H1 (cell line): ENCODE measurements around the gene ACCS. TPM values are rescaled to one million over a fixed set of nuclear protein-coding genes. Genes with fewer than 3 reads are reported as not detected.
A peak's percentile ranks its signal among the peaks of the same experiment; 100 is the strongest.

Experiments used
- CTCF ChIA-PET: fragments of 300-600 bp; sonication (Branson Sonifier 250); formaldehyde crosslinking; loops from one replicate; lab custom pipeline; 2021; ENCODE audit not compliant: partially characterized antibody; lab: Charles Lee
- POLR2A ChIA-PET: fragments of 300-600 bp; sonication (Branson Sonifier 250); formaldehyde crosslinking; loops from one replicate; lab custom pipeline; 2021; ENCODE audit warnings: inconsistent platforms; ENCODE audit not compliant: partially characterized antibody; lab: Charles Lee
- DNase-seq, 2 experiments: peaks; one replicate each; pipeline versions ENCODE4 v3.0.0 to v3.0.0-alpha.2; 2010 to 2022; ENCODE audit warnings: low spot score in 2 of 2, low read depth in 1 of 2, mixed read lengths in 1 of 2
- FAIRE-seq: peaks from 2 replicates; lab custom pipeline; 2011; peaks lifted over from hg19 to GRCh38; lab: Jason Lieb, UNC
- H2AFZ ChIP-seq: 2 replicates; pipeline ENCODE4 v1.8.1; 2012; ENCODE audit warnings: low read length, inconsistent platforms
- H2AK5ac ChIP-seq: 2 replicates; pipeline ENCODE4 v1.6.1; 2013; ENCODE audit warnings: low read depth, low read length
- H2BK120ac ChIP-seq: replicated peaks from 2 replicates; pipeline ENCODE3; 2013; ENCODE audit warnings: low read depth, low read length, inconsistent platforms
- H2BK12ac ChIP-seq: 2 replicates; pipeline ENCODE4 v1.6.1; 2013; ENCODE audit warnings: low read depth, low read length
- H2BK15ac ChIP-seq: 2 replicates; pipeline ENCODE4 v1.6.1; 2013; ENCODE audit warnings: low read length
- H2BK20ac ChIP-seq: 2 replicates; pipeline ENCODE4 v1.6.1; 2013; ENCODE audit warnings: low read length
- H2BK5ac ChIP-seq: 2 replicates; pipeline ENCODE4 v1.6.1; 2013; ENCODE audit warnings: low read depth, low read length
- H3K14ac ChIP-seq: 2 replicates; pipeline ENCODE4 v1.6.1; 2013; ENCODE audit warnings: inconsistent platforms; ENCODE audit not compliant: insufficient read length
- H3K18ac ChIP-seq: 2 replicates; pipeline ENCODE4 v1.6.1; 2013; ENCODE audit warnings: low read length; ENCODE audit errors: extremely low read depth
- H3K23ac ChIP-seq: 2 replicates; pipeline ENCODE4 v1.6.1; 2013; ENCODE audit warnings: inconsistent platforms; ENCODE audit not compliant: insufficient read length
- H3K23me2 ChIP-seq: 2 replicates; pipeline ENCODE4 v1.6.1; 2013; ENCODE audit warnings: low read depth, low read length
- H3K27ac ChIP-seq: 2 replicates; pipeline ENCODE4 v1.6.1; 2011; ENCODE audit warnings: low read depth, low read length, inconsistent platforms
- H3K27me3 ChIP-seq, 4 experiments: replicated peaks in 1 of 4; 1 replicate in 1 of 4; 2 replicates in 3 of 4; pipeline versions ENCODE4 v1.6.1 to v1.8.1; 2011 to 2013; ENCODE audit warnings: low read length in 3 of 4, mild to moderate bottlenecking in 3 of 4, inconsistent platforms in 2 of 4, mixed read lengths in 2 of 4, moderate library complexity in 1 of 4; ENCODE audit not compliant: control insufficient read depth in 3 of 4, insufficient read depth in 3 of 4; ENCODE audit errors: extremely low read depth in 1 of 4
- H3K36me3 ChIP-seq, 4 experiments: 2 replicates each; pipeline versions ENCODE4 v1.6.1 to v1.8.1; 2011 to 2013; ENCODE audit warnings: mild to moderate bottlenecking in 4 of 4, low read length in 3 of 4, moderate library complexity in 2 of 4, control low read depth in 1 of 4, inconsistent platforms in 1 of 4; ENCODE audit not compliant: insufficient read depth in 4 of 4, control insufficient read depth in 2 of 4
- H3K4ac ChIP-seq: replicated peaks from 2 replicates; pipeline ENCODE3; 2013; ENCODE audit warnings: low read length, low read depth, mixed read lengths, inconsistent platforms; ENCODE audit not compliant: insufficient read length
- H3K4me1 ChIP-seq, 4 experiments: replicated peaks in 1 of 4; 1 replicate in 1 of 4; 2 replicates in 3 of 4; pipeline versions ENCODE4 v1.6.1 to v1.8.1; 2011 to 2013; ENCODE audit warnings: low read length in 3 of 4, inconsistent platforms in 2 of 4, mixed read lengths in 1 of 4; ENCODE audit not compliant: insufficient read depth in 4 of 4, control insufficient read depth in 3 of 4
- H3K4me2 ChIP-seq, 2 experiments: 2 replicates each; pipeline versions ENCODE4 v1.6.1 to v1.8.1; 2011 to 2013; ENCODE audit warnings: low read depth in 2 of 2, low read length in 2 of 2, control low read depth in 1 of 2, inconsistent platforms in 1 of 2, mild to moderate bottlenecking in 1 of 2; ENCODE audit not compliant: insufficient read depth in 1 of 2
- H3K4me3 ChIP-seq, 4 experiments: fragments of 200-600, 300-600 bp in 1 of 4; sonication (generic), shearing (Covaris generic), sonication (Bioruptor Twin) in 1 of 4; 2 replicates each; pipeline versions ENCODE4 v1.5.1 to v1.8.1; 2011 to 2016; ENCODE audit warnings: low read length in 4 of 4, low read depth in 3 of 4, control low read depth in 2 of 4, inconsistent platforms in 2 of 4, mild to moderate bottlenecking in 2 of 4, mixed read lengths in 1 of 4, moderate library complexity in 1 of 4; ENCODE audit not compliant: insufficient read depth in 2 of 4; ENCODE audit errors: extremely low read depth in 1 of 4
- H3K56ac ChIP-seq: replicated peaks from 2 replicates; pipeline ENCODE3; 2013; ENCODE audit warnings: low read depth, mild to moderate bottlenecking, mixed read lengths, low read length, inconsistent platforms; ENCODE audit not compliant: insufficient read length
- H3K79me1 ChIP-seq: 2 replicates; pipeline ENCODE4 v1.6.1; 2013; ENCODE audit warnings: low read depth, low read length, control low read depth
- H3K79me2 ChIP-seq, 2 experiments: 2 replicates each; pipeline versions ENCODE4 v1.6.1 to v1.8.1; 2012 to 2013; ENCODE audit warnings: low read length in 2 of 2, mild to moderate bottlenecking in 2 of 2, inconsistent platforms in 1 of 2; ENCODE audit not compliant: insufficient read depth in 2 of 2, control insufficient read depth in 1 of 2
- H3K9ac ChIP-seq, 4 experiments: replicated peaks in 1 of 4; 1 replicate in 1 of 4; 2 replicates in 3 of 4; pipeline versions ENCODE4 v1.6.1 to v1.8.1; 2011 to 2013; ENCODE audit warnings: low read depth in 3 of 4, low read length in 3 of 4, control low read depth in 2 of 4, mild to moderate bottlenecking in 2 of 4, moderate library complexity in 2 of 4, inconsistent platforms in 1 of 4; ENCODE audit errors: extremely low read depth in 1 of 4
- H3K9me3 ChIP-seq, 2 experiments: 2 replicates each; pipeline versions ENCODE4 v1.6.1 to v1.8.1; 2012 to 2013; ENCODE audit warnings: mild to moderate bottlenecking in 2 of 2, moderate library complexity in 2 of 2, control low read depth in 1 of 2, inconsistent platforms in 1 of 2, low read depth in 1 of 2, low read length in 1 of 2, mixed read lengths in 1 of 2; ENCODE audit not compliant: insufficient read depth in 2 of 2
- H4K20me1 ChIP-seq, 2 experiments: replicated peaks in 1 of 2; 2 replicates each; pipeline versions ENCODE3 to v1.8.1; 2011 to 2013; ENCODE audit warnings: inconsistent platforms in 2 of 2, low read length in 2 of 2, mild to moderate bottlenecking in 1 of 2; ENCODE audit not compliant: insufficient read depth in 2 of 2, control insufficient read depth in 1 of 2
- H4K5ac ChIP-seq: 2 replicates; pipeline ENCODE4 v1.6.1; 2013; ENCODE audit warnings: low read length, low read depth, mixed read lengths, inconsistent platforms; ENCODE audit not compliant: insufficient read length
- H4K8ac ChIP-seq: 2 replicates; pipeline ENCODE4 v1.8.0; 2013; ENCODE audit warnings: mild to moderate bottlenecking, moderate library complexity, low read length, inconsistent platforms; ENCODE audit not compliant: insufficient read depth; ENCODE audit errors: extremely low read depth
- H4K91ac ChIP-seq: replicated peaks from 2 replicates; pipeline ENCODE3; 2013; ENCODE audit warnings: low read length, mixed read lengths, inconsistent platforms; ENCODE audit not compliant: insufficient read length
- CTCF ChIP-seq, 3 experiments: IDR thresholded peaks; 1 replicate in 2 of 3; 2 replicates in 1 of 3; pipeline versions ENCODE4 v1.5.1 to v1.6.1; 2011; ENCODE audit warnings: low read length in 3 of 3, mild to moderate bottlenecking in 3 of 3, inconsistent platforms in 2 of 3, low read depth in 1 of 3, moderate library complexity in 1 of 3; ENCODE audit not compliant: insufficient read depth in 1 of 3; ENCODE audit errors: control extremely low read depth in 1 of 3
- GABPA ChIP-seq: IDR thresholded peaks from 2 replicates; pipeline ENCODE4 v1.6.1; 2011; ENCODE audit warnings: mild to moderate bottlenecking, low read length, moderate library complexity, borderline replicate concordance; ENCODE audit not compliant: insufficient read depth
- HDAC6 ChIP-seq: IDR thresholded peaks from one replicate; pipeline ENCODE4 v1.7.1; 2012; ENCODE audit warnings: low read depth, mild to moderate bottlenecking, inconsistent platforms, low read length, moderate library complexity
- KDM1A ChIP-seq: fragments of 200-600, 300-600 bp; sonication (generic); IDR thresholded peaks from 2 replicates; pipeline ENCODE4 v1.7.1; 2016; ENCODE audit warnings: mild to moderate bottlenecking, low read length, borderline replicate concordance
- KDM5A ChIP-seq: fragments of 200-600 bp; IDR thresholded peaks from 2 replicates; pipeline ENCODE4 v1.7.1; 2012; ENCODE audit warnings: mild to moderate bottlenecking, low read length, inconsistent platforms, mixed read lengths
- RAD21 ChIP-seq, 2 experiments: IDR thresholded peaks in 1 of 2; conservative IDR thresholded peaks in 1 of 2; 2 replicates each; pipeline ENCODE4 v1.6.1; 2011; ENCODE audit warnings: low read depth in 2 of 2, low read length in 2 of 2, improper control_type of control experiment in 1 of 2, inconsistent platforms in 1 of 2, mild to moderate bottlenecking in 1 of 2, moderate library complexity in 1 of 2
- TBP ChIP-seq: IDR thresholded peaks from 2 replicates; pipeline ENCODE4 v1.6.1; 2011; ENCODE audit warnings: low read depth, low read length, improper control_type of control experiment
- WGBS, 2 experiments: shearing (Covaris generic) in 1 of 2; methylation state at CpG; one replicate each; pipeline versions ENCODE4 v1.1.6 to v1.1.7; 2013 to 2015; ENCODE audit warnings: low lambda C conversion rate in 2 of 2, mixed read lengths in 2 of 2, inconsistent platforms in 1 of 2, low coverage in 1 of 2, missing lambda C conversion rate in 1 of 2; ENCODE audit not compliant: insufficient replicate concordance in 2 of 2, insufficient coverage in 1 of 2, insufficient read length in 1 of 2; ENCODE audit errors: extremely low coverage in 1 of 2, missing lambda C conversion rate in 1 of 2; 5-methylcytosine and 5-hydroxymethylcytosine counted together
- polyA plus RNA-seq, 7 experiments: library from polyadenylated mRNA; depleted of rRNA in 3 of 7; stranded (reverse) in 5 of 7; unstranded in 2 of 7; fragments of >200 nt in 5 of 7; fragments of 200-250 nt in 2 of 7; gene quantifications; 1 replicate in 5 of 7; 2 replicates in 1 of 7; 4 replicates in 1 of 7; pipeline versions ENCODE4 v1.2.1 to v1.2.3, GENCODE V29; 2011 to 2013; ENCODE audit warnings: missing spikeins in 2 of 7, mixed read lengths in 2 of 7
- total RNA-seq: library from RNA; stranded (reverse); fragmentation: NEBNext Ultra II Directional; extraction: Animal tissue kit (Norgen Biotek cat#: 25700); gene quantifications from 2 replicates; pipeline ENCODE4 v1.2.1, GENCODE V29; 2021

The ACCS gene
- total and polyA plus RNA-seq, 2 of the 8 experiments (the other 6 are each of a cell fraction or from before 2014, with no cell fraction given), result 6.0 to 8.0 TPM

- no peaks in the 10 kb centered on the region for H3K23me2 ChIP-seq
- H2BK20ac ChIP-seq, result no peak overlapping the region
- no peak for FAIRE-seq
- H2BK12ac ChIP-seq, result no peak overlapping the region
- H3K4me1 ChIP-seq, result peaks cover 0 to 11% (median 4%) of the 10 kb centered on the region in 4 experiments; a peak in 6 of 7 replicates
- H3K79me1 ChIP-seq, result no peaks in the 10 kb centered on the region
- H3K79me2 ChIP-seq, result no peaks in the 10 kb centered on the region
- no peak overlapping the region for H4K5ac ChIP-seq
- H3K14ac ChIP-seq, result no peak overlapping the region
- no peak overlapping the region for H3K4me3 ChIP-seq
- peak in 1 of 2 experiments; percentile 23 for DNase-seq
- H3K9ac ChIP-seq, result no peak overlapping the region
- no peaks in the 10 kb centered on the region for H4K20me1 ChIP-seq
- no peaks in the 10 kb centered on the region for H3K27me3 ChIP-seq
- H3K9me3 ChIP-seq, result no peaks in the 10 kb centered on the region
- 0 out of 2 replicates have a peak overlapping the region, but pooled peaks have one; percentile 0 for H2BK15ac ChIP-seq
- no peak overlapping the region for H4K91ac ChIP-seq
- H4K8ac ChIP-seq, result no peak overlapping the region
- H3K27ac ChIP-seq, result no peak overlapping the region
- H3K18ac ChIP-seq, result no peak overlapping the region
- H3K36me3 ChIP-seq, result no peaks in the 10 kb centered on the region
- H2BK120ac ChIP-seq, result no peak overlapping the region
- H3K23ac ChIP-seq, result no peak overlapping the region
- 85% methylated on average over 15 of the region's 15 CpGs; no CpG with 5 or more reads in 1 of the 2 experiments for WGBS, 2 experiments
- POLR2A ChIA-PET, result interaction anchor here (0.6 to 2.4 kb wide), 2 partner anchors 73 to 91 kb away, joined by 3 to 7 read pairs; partner anchors contain the start of gene C11orf96
- no peak overlapping the region for H2AFZ ChIP-seq
- H2AK5ac ChIP-seq, result no peak overlapping the region
- H3K56ac ChIP-seq, result no peak overlapping the region
- H2BK5ac ChIP-seq, result no peak overlapping the region
- H3K4me2 ChIP-seq, result no peak overlapping the region
- CTCF ChIA-PET, result interaction anchor here (0.6 to 5.7 kb wide), 10 partner anchors 30 to 723 kb away, joined by 3 to 43 read pairs (median 3); partner anchors contain the start of gene ACCS
- H3K4ac ChIP-seq, result no peak overlapping the region
- TF ChIP-seq KDM5A, result no peak
- TF ChIP-seq CTCF (IDR thresholded peaks at IDR 0.05; ENCODE audit: control extremely low read depth in 1 of 3, insufficient read depth in 1 of 3, low read depth in 1 of 3, low read length in 3 of 3), result no peak
- no peak for TF ChIP-seq GABPA
- TF ChIP-seq RAD21 (IDR thresholded peaks at IDR 0.05 in 1 of 2, conservative IDR thresholded peaks at IDR 0.05 in 1 of 2; ENCODE audit: low read depth in 2 of 2, low read length in 2 of 2), result no peak
- no peak for TF ChIP-seq KDM1A
- TF ChIP-seq TBP, result no peak
- TF ChIP-seq HDAC6, result no peak
These were observed 33.6 kb upstream of the ACCS start for GRCh38 chr11:44032299-44033085.
